ENCODE results near the gene KCND1.
A peak's percentile ranks its signal among the peaks of the same experiment; 100 is the strongest.

The KCND1 gene

DNA sequence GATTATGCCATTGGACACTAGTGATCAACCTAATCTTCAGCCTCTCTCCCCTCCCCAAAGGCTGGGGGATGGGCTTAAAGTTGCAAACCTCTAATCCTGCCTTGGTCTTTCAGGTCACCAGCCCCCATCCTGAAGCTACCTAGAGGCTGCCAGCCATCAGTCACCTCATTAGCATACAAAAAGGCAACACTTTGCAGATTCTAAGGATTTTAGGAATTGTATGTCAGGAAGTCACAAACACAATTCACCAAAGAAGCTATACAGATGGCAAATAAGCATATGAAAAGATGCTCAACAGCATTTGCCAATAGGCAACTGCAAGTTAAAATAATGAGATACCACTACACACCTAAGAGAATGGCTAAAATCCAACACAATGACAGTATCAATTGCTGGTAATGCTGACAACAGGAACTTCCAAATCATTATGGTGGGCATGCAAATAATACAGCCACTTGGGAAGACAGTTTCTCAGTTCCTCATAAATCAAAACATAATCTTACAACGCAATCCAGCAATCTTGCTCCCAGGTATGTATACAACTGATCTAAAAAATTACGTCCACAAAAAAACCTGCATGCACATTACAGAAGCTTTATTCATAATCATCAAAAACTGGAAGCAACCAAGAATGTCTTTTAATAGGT is 43.8 kb downstream of the KCND1 start:
- no peak for TF ChIP-seq CTCF (IDR thresholded peaks at IDR 0.05; ENCODE audit: low read depth, low read length)
- H3K4me3 ChIP-seq (ENCODE audit: low read depth, low read length): no peak overlapping the region

DNA sequence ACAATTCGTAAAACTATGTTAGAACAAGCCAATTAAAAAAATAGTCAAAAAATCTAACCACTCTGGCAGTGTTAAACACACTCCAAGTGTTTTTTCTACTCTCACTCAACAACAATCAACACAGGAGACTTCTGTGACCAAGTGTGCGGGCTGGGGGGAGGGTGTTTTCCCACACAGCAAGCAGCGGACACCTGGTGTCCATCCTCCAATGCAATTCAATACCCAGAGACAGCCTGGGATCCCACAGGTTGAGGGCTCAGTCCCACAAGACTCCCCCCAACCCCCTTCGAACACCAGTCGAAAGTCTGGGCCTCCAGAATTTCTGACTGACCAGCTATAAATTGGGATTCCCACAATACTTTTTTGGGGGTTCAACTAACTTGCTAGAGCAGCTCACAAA is 44.5 kb downstream of the KCND1 start:
- TF ChIP-seq CTCF (IDR thresholded peaks at IDR 0.05; ENCODE audit: low read depth, low read length): no peak
- H3K4me3 ChIP-seq (ENCODE audit: low read depth, low read length): no peak overlapping the region

- H3K4me3 ChIP-seq (ENCODE audit: low read depth, low read length): no peak overlapping the region
- TF ChIP-seq CTCF (IDR thresholded peaks at IDR 0.05; ENCODE audit: low read depth, low read length): no peak
Observed at GRCh38 chrX:48924270-48924669, 47.4 kb downstream of the KCND1 start.

GRCh38 chrX:48923771-48924170 is 47.9 kb downstream of the KCND1 start:
- TF ChIP-seq CTCF (IDR thresholded peaks at IDR 0.05; ENCODE audit: low read depth, low read length): no peak
- no peak overlapping the region for H3K4me3 ChIP-seq (ENCODE audit: low read depth, low read length)

- no peak for TF ChIP-seq CTCF (IDR thresholded peaks at IDR 0.05; ENCODE audit: low read depth, low read length)
- H3K4me3 ChIP-seq (ENCODE audit: low read depth, low read length): no peak overlapping the region
Observed at GRCh38 chrX:48920718-48921104, 50.9 kb downstream of the KCND1 start.

GRCh38 chrX:48919947-48920717 is 51.5 kb downstream of the KCND1 start:
- TF ChIP-seq CTCF (IDR thresholded peaks at IDR 0.05; ENCODE audit: low read depth, low read length): no peak
- no peak overlapping the region for H3K4me3 ChIP-seq (ENCODE audit: low read depth, low read length)

- TF ChIP-seq CTCF (IDR thresholded peaks at IDR 0.05; ENCODE audit: low read depth, low read length): no peak
Observed at GRCh38 chrX:48919360-48919841, 52.2 kb downstream of the KCND1 start.

More at GRCh38 chrX:48919360-48919841, 52.2 kb downstream of the KCND1 start:
- peak overlapping the region; percentile 63 for H3K4me3 ChIP-seq (ENCODE audit: low read depth, low read length)

Measured in WI38 (cell line).